Suprapubic skin (tissue), 4 donors: Measurements from ENCODE around the gene TMEM53.

Source experiments
- CTCF ChIP-seq, 2 donors: fragments of 200-600 bp in 1 of 2; fragments of 450-650 bp in 1 of 2; sonication (generic) in 1 of 2; IDR thresholded peaks; one replicate each; pipeline ENCODE4 v1.5.1; 2016 to 2019; ENCODE audit warnings: antibody characterized with exemption in 2 of 2, mild to moderate bottlenecking in 1 of 2, moderate library complexity in 1 of 2
- POLR2A ChIP-seq, 2 donors: fragments of 450-650 bp; IDR thresholded peaks; one replicate each; pipeline ENCODE4 v1.6.1; 2017; ENCODE audit warnings: antibody characterized with exemption in 2 of 2, mild to moderate bottlenecking in 2 of 2, moderate library complexity in 2 of 2
- POLR2AphosphoS5 ChIP-seq, 3 donors: sonication (generic); formaldehyde crosslinking; IDR thresholded peaks; one replicate each; pipeline ENCODE4 v1.6.1; 2017; ENCODE audit warnings: antibody characterized with exemption in 3 of 3

- TF ChIP-seq CTCF (IDR thresholded peaks at IDR 0.05) (no peak), POLR2A (IDR thresholded peaks at IDR 0.05) (no peak), POLR2AphosphoS5 (IDR thresholded peaks at IDR 0.05) (no peak)
Observed at GRCh38 chr1:44675186-44675585, 905 bp upstream of the TMEM53 start.
